Uterus (tissue), 4 donors: ENCODE data around the gene PLA2G4E. TPM values are rescaled to one million over a fixed set of nuclear protein-coding genes. Genes with fewer than 3 reads are reported as not detected.

Source experiments
- DNase-seq, 2 donors: peaks; one replicate each; pipeline ENCODE4 v3.0.0-alpha.2; 2019 to 2020
- H3K27ac ChIP-seq, 2 donors: fragments of 200-600 bp; sonication (generic); 1 replicate in 1 of 2; 2 replicates in 1 of 2; pipeline ENCODE4 v1.5.1; 2016 to 2018
- H3K27me3 ChIP-seq, 2 donors: fragments of 200-600 bp; sonication (generic); one replicate each; pipeline ENCODE4 v1.5.1; 2018 to 2019; ENCODE audit warnings: control low read depth in 1 of 2
- H3K36me3 ChIP-seq, 2 donors: fragments of 200-600 bp; sonication (generic); one replicate each; pipeline ENCODE4 v1.5.1; 2019; ENCODE audit warnings: control low read depth in 1 of 2
- H3K4me1 ChIP-seq, 2 donors: fragments of 200-600 bp; sonication (generic); one replicate each; pipeline ENCODE4 v1.5.1; 2018 to 2019; ENCODE audit warnings: control low read depth in 1 of 2
- H3K4me3 ChIP-seq, 2 donors: fragments of 200-600 bp; sonication (generic); 1 replicate in 1 of 2; 2 replicates in 1 of 2; pipeline ENCODE4 v1.5.1; 2018 to 2019; ENCODE audit warnings: mild to moderate bottlenecking in 1 of 2
- H3K9me3 ChIP-seq, 2 donors: fragments of 200-600 bp; sonication (generic); one replicate each; pipeline ENCODE4 v1.5.1; 2019; ENCODE audit warnings: control low read depth in 1 of 2
- POLR2A ChIP-seq, 2 donors: fragments of 450-650 bp; IDR thresholded peaks; one replicate each; pipeline ENCODE4 v1.6.1; 2016; ENCODE audit warnings: antibody characterized with exemption in 2 of 2, mild to moderate bottlenecking in 1 of 2, moderate library complexity in 1 of 2
- intact Hi-C: fragments of 100-400 bp; cut with DNase I; formaldehyde crosslinking; loops from one replicate; pipeline ENCODE4 v1.15.1; 2023; ENCODE audit warnings: low total_unique reads
- total RNA-seq, 4 donors: library from RNA; depleted of rRNA in 3 of 4; stranded (reverse); fragments of >200 nt in 3 of 4; gene quantifications; one replicate each; pipeline versions ENCODE4 v1.1.0 to v1.2.4, GENCODE V29; 2014 to 2023
- TF ChIP-seq, protein P1 (sequence below), 4 experiments: fragments of 200-600 bp in 2 of 4; fragments of 450-650 bp in 2 of 4; sonication (generic) in 2 of 4; IDR thresholded peaks; one replicate each; pipeline ENCODE4 v1.5.1; 2016 to 2019; ENCODE audit warnings: antibody characterized with exemption in 4 of 4, mild to moderate bottlenecking in 2 of 4, moderate library complexity in 1 of 4
- donor health status: DM: yes; HTN: yes; CAD: no.

Gene PLA2G4E
- total RNA-seq, 4 donors from 2014 or later = not detected

DNA sequence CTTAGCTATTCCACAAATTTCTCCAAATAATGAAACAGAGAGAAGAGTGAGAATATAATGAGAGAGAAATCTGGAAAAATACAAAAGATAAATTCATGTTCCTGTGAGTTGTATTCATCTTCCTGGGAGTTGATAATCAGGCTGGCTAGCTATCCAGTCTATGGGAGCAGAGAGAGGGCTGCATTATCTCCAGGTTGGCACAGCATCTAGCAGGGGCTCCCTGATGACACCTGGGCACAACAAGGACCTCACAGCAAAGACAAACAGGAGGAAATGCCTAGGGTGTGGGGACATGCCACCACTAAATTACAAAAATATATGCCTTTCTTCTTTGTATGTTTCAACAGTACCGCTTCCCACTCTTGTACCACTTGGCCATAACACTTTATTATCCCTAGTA is 50.4 kb downstream of the PLA2G4E start:
- intact Hi-C loops = no loop called here
- TF ChIP-seq, protein P1, sequence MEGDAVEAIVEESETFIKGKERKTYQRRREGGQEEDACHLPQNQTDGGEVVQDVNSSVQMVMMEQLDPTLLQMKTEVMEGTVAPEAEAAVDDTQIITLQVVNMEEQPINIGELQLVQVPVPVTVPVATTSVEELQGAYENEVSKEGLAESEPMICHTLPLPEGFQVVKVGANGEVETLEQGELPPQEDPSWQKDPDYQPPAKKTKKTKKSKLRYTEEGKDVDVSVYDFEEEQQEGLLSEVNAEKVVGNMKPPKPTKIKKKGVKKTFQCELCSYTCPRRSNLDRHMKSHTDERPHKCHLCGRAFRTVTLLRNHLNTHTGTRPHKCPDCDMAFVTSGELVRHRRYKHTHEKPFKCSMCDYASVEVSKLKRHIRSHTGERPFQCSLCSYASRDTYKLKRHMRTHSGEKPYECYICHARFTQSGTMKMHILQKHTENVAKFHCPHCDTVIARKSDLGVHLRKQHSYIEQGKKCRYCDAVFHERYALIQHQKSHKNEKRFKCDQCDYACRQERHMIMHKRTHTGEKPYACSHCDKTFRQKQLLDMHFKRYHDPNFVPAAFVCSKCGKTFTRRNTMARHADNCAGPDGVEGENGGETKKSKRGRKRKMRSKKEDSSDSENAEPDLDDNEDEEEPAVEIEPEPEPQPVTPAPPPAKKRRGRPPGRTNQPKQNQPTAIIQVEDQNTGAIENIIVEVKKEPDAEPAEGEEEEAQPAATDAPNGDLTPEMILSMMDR (IDR thresholded peaks at IDR 0.05) = no peak
- no peak for TF ChIP-seq POLR2A (IDR thresholded peaks at IDR 0.05)
- Histone ChIP-seq H3K27me3 (no peaks in the 10 kb centered on the region), H3K36me3 (no peaks in the 10 kb centered on the region), H3K4me3 (no peak overlapping the region), H3K9me3 (no peaks in the 10 kb centered on the region), H3K4me1 (no peaks in the 10 kb centered on the region), H3K27ac (peak overlapping the region in 1 of 2 donors; percentile 66)
- DNase-seq = no peak

- no peaks in the 10 kb centered on the region for H3K9me3 ChIP-seq
- no peak for DNase-seq
- H3K4me3 ChIP-seq = no peak overlapping the region
- no peaks in the 10 kb centered on the region for H3K36me3 ChIP-seq
- no peaks in the 10 kb centered on the region for H3K4me1 ChIP-seq
- intact Hi-C loops = no loop called here
- no peak for TF ChIP-seq POLR2A (IDR thresholded peaks at IDR 0.05)
- TF ChIP-seq, protein P1 (IDR thresholded peaks at IDR 0.05) = no peak
- H3K27ac ChIP-seq = peak overlapping the region in 1 of 2 donors; percentile 66
- H3K27me3 ChIP-seq = no peaks in the 10 kb centered on the region
Observed at GRCh38 chr15:41969851-41970431, 50.9 kb downstream of the PLA2G4E start.

DNA sequence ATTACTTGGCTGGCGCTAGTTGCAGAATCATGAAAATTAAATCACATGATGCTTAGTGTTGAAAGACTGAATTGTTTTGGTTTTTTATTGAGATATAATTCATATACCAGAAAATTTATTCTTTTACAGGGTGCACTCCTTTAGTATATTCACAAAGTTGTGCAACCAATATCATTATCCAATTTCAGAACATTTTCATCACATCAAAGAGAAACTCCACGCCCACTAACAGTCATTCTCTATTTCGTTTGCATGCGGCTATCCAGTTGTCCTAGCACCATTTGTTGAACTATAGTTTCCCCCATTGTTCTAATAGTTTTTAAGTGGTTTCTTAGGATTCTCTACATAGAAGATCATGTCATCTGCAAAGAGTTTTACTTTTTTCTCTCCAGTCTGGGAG is 52.1 kb downstream of the PLA2G4E start:
- DNase-seq = no peak
- Histone ChIP-seq H3K4me3 (no peak overlapping the region), H3K9me3 (no peaks in the 10 kb centered on the region), H3K36me3 (no peaks in the 10 kb centered on the region), H3K27ac (peak overlapping the region; percentile 28 to 66), H3K4me1 (no peaks in the 10 kb centered on the region), H3K27me3 (no peaks in the 10 kb centered on the region)
- intact Hi-C loops = no loop called here
- TF ChIP-seq, protein P1 (IDR thresholded peaks at IDR 0.05) = no peak
- TF ChIP-seq POLR2A (IDR thresholded peaks at IDR 0.05) = no peak

- no peaks in the 10 kb centered on the region for H3K36me3 ChIP-seq
- intact Hi-C loops = no loop called here
- H3K9me3 ChIP-seq = no peaks in the 10 kb centered on the region
- TF ChIP-seq, protein P1 (IDR thresholded peaks at IDR 0.05) = no peak
- TF ChIP-seq POLR2A (IDR thresholded peaks at IDR 0.05) = no peak
- no peaks in the 10 kb centered on the region for H3K4me1 ChIP-seq
- peak overlapping the region; percentile 28 to 66 for H3K27ac ChIP-seq
- H3K27me3 ChIP-seq = no peaks in the 10 kb centered on the region
- DNase-seq = no peak
- no peak overlapping the region for H3K4me3 ChIP-seq
Observed at GRCh38 chr15:41967506-41968206, 53.2 kb downstream of the PLA2G4E start.

DNA sequence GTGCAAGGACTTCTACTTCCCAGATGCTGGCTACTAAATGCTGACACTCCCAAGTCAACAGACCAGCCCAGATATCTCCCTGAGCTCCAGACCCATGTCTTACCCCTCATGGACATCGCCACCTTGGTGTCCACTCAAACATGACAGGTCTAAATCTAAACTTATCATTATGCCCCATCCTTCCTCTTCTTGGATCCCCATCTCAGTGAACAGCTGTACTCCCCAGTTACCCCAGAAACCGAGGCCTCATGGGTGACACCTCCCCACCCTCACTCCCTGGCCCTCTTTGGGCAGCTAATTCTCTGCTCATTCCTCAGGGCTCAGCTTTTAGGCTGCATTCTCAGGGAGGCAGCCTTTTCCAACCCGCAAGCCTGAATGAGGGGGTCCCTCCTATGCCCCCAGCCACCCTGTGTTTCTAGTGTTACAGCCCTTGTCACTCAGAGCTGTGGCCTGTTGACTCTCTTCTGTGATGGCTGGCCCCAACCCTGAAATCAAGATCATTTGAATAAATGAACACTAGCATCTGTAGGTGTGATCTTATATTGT is 53.8 kb downstream of the PLA2G4E start:
- Histone ChIP-seq H3K4me3 (no peak overlapping the region), H3K9me3 (no peaks in the 10 kb centered on the region), H3K27ac (peak overlapping the region in 1 of 2 donors; percentile 66), H3K27me3 (no peaks in the 10 kb centered on the region), H3K36me3 (no peaks in the 10 kb centered on the region), H3K4me1 (no peaks in the 10 kb centered on the region)
- intact Hi-C loops = no loop called here
- TF ChIP-seq, protein P1 (IDR thresholded peaks at IDR 0.05) = no peak
- TF ChIP-seq POLR2A (IDR thresholded peaks at IDR 0.05) = no peak
- no peak for DNase-seq
